A673 (cell line): ENCODE data around the gene CUEDC2. TPM values are rescaled to one million over a fixed set of nuclear protein-coding genes. Genes with fewer than 3 reads are reported as not detected.

Source experiments
- BruUV-seq: library from RNA; stranded (reverse); fragments of 400-500 nt; replicated peaks from 2 replicates; lab custom pipeline; 2021; lab: Mats Ljungman, UMichigan
- CTCF ChIA-PET: fragments of 300-600 bp; sonication (Branson Sonifier 250); formaldehyde crosslinking; loops from one replicate; lab custom pipeline; 2022; ENCODE audit warnings: antibody characterized with exemption; lab: Charles Lee
- POLR2A ChIA-PET: fragments of 300-600 bp; sonication (Branson Sonifier 250); formaldehyde crosslinking; loops from one replicate; lab custom pipeline; 2022; ENCODE audit warnings: antibody characterized with exemption; ENCODE audit not compliant: low non-redundant PET; lab: Charles Lee
- DNase-seq: peaks from one replicate; pipeline ENCODE4 v3.0.0-alpha.2; 2015; ENCODE audit warnings: low spot score
- H3K27ac ChIP-seq: fragments of 200-600 bp; sonication (generic); 2 replicates; pipeline ENCODE4 v1.5.1; 2016; ENCODE audit warnings: mixed run types, low read depth, mild to moderate bottlenecking, mixed read lengths, antibody characterized with exemption, low read length; ENCODE audit not compliant: poor library complexity, severe bottlenecking
- H3K27me3 ChIP-seq: fragments of 200-600 bp; sonication (generic); replicated peaks from 2 replicates; pipeline ENCODE4 v1.6.1; 2017; ENCODE audit warnings: mixed run types, low read depth, mild to moderate bottlenecking, mixed read lengths, antibody characterized with exemption, low read length; ENCODE audit not compliant: insufficient read depth, poor library complexity
- H3K36me3 ChIP-seq: fragments of 200-600 bp; sonication (generic); 2 replicates; pipeline ENCODE4 v1.6.1; 2016; ENCODE audit warnings: mixed run types, mild to moderate bottlenecking, mixed read lengths, antibody characterized with exemption, low read length; ENCODE audit not compliant: insufficient read depth, poor library complexity, severe bottlenecking
- H3K4me1 ChIP-seq: fragments of 200-600 bp; sonication (generic); 2 replicates; pipeline ENCODE4 v1.6.1; 2017; ENCODE audit warnings: mixed run types, mild to moderate bottlenecking, mixed read lengths, antibody characterized with exemption, low read length; ENCODE audit not compliant: insufficient read depth, poor library complexity, severe bottlenecking
- H3K4me3 ChIP-seq: fragments of 200-600 bp; sonication (generic); 2 replicates; pipeline ENCODE4 v1.5.1; 2016; ENCODE audit warnings: low read depth, mixed run types, mild to moderate bottlenecking, mixed read lengths, low read length; ENCODE audit not compliant: poor library complexity, severe bottlenecking
- H3K9me3 ChIP-seq: fragments of 200-600 bp; sonication (generic); 2 replicates; pipeline ENCODE4 v1.6.1; 2016; ENCODE audit warnings: mixed run types, low read depth, mild to moderate bottlenecking, mixed read lengths, antibody characterized with exemption, low read length; ENCODE audit not compliant: poor library complexity, severe bottlenecking
- EZH2 ChIP-seq: fragments of 200-600 bp; sonication (generic); IDR thresholded peaks from 2 replicates; pipeline ENCODE4 v1.6.1; 2017; ENCODE audit warnings: borderline replicate concordance, low read depth, mild to moderate bottlenecking, mixed read lengths, antibody characterized with exemption, low read length; ENCODE audit not compliant: poor library complexity, severe bottlenecking
- intact Hi-C: fragments of 100-400 bp; cut with micrococcal nuclease; formaldehyde crosslinking; loops from one replicate; pipeline ENCODE4 v1.10.0; 2022; ENCODE audit not compliant: unreplicated experiment
- total RNA-seq: library from RNA; stranded (reverse); gene quantifications from 2 replicates; pipeline ENCODE4 v1.2.3, GENCODE V29; 2021
- TF ChIP-seq, protein P1 (sequence below): fragments of 300-800, 200-600 bp; sonication (generic); conservative IDR thresholded peaks from 2 replicates; pipeline ENCODE4 v1.5.1; 2017; ENCODE audit warnings: low read depth, mild to moderate bottlenecking, antibody characterized with exemption, low read length, moderate library complexity, mixed read lengths

Gene CUEDC2
- total RNA-seq, 1 experiment from 2014 or later = 63.7 TPM

GRCh38 chr10:102381983-102382382, 50.4 kb downstream of the CUEDC2 start:
- DNase-seq = no peak
- peaks cover 22% of the 10 kb centered on the region for H3K36me3 ChIP-seq
- H3K27ac ChIP-seq = no peak overlapping the region
- no peaks in the 10 kb centered on the region for H3K27me3 ChIP-seq
- H3K4me1 ChIP-seq = no peaks in the 10 kb centered on the region
- TF ChIP-seq, protein P1, sequence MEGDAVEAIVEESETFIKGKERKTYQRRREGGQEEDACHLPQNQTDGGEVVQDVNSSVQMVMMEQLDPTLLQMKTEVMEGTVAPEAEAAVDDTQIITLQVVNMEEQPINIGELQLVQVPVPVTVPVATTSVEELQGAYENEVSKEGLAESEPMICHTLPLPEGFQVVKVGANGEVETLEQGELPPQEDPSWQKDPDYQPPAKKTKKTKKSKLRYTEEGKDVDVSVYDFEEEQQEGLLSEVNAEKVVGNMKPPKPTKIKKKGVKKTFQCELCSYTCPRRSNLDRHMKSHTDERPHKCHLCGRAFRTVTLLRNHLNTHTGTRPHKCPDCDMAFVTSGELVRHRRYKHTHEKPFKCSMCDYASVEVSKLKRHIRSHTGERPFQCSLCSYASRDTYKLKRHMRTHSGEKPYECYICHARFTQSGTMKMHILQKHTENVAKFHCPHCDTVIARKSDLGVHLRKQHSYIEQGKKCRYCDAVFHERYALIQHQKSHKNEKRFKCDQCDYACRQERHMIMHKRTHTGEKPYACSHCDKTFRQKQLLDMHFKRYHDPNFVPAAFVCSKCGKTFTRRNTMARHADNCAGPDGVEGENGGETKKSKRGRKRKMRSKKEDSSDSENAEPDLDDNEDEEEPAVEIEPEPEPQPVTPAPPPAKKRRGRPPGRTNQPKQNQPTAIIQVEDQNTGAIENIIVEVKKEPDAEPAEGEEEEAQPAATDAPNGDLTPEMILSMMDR = no peak
- no peak for TF ChIP-seq EZH2
- no peaks in the 10 kb centered on the region for H3K9me3 ChIP-seq
- POLR2A ChIA-PET = no interaction called here
- BruUV-seq = no TSS peak
- no peak overlapping the region for H3K4me3 ChIP-seq
- intact Hi-C loops = no loop called here
- CTCF ChIA-PET = interaction anchor here (0.7 kb wide), 1 partner anchor 81 kb away, joined by 4 read pairs; no protein-coding TSS in a partner anchor

DNA sequence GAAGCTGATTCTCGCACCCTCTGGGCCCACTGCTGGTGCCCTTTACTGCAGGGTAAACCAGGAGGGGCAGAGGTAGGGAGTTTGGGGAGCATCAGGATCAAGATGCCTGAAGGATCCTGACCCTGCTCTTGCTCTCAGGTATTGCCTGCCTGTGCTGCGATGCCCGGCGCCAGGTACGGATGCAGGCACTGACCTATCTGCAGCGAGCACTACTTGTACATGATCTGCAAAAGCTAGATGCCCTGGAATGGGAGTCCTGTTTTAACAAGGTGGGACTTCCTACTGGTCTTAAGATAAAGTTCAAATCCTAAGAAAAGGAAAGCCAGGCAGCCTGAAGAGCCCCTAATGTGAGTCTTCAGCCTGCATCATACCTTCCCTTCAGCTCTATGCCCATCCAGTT, 53.0 kb downstream of the CUEDC2 start:
- H3K27ac ChIP-seq = no peak overlapping the region
- no peak for DNase-seq
- no peak overlapping the region for H3K4me3 ChIP-seq
- intact Hi-C loops = no loop called here
- ChIA-PET POLR2A (interaction anchor here (0.6 kb wide), 1 partner anchor 82 kb away, joined by 4 read pairs; no protein-coding TSS in a partner anchor), CTCF (no interaction called here)
- no peak for TF ChIP-seq EZH2
- TF ChIP-seq, protein P1 = no peak
- no peaks in the 10 kb centered on the region for H3K9me3 ChIP-seq
- no peaks in the 10 kb centered on the region for H3K4me1 ChIP-seq
- BruUV-seq = no TSS peak
- peaks cover 29% of the 10 kb centered on the region for H3K36me3 ChIP-seq
- H3K27me3 ChIP-seq = no peaks in the 10 kb centered on the region

DNA sequence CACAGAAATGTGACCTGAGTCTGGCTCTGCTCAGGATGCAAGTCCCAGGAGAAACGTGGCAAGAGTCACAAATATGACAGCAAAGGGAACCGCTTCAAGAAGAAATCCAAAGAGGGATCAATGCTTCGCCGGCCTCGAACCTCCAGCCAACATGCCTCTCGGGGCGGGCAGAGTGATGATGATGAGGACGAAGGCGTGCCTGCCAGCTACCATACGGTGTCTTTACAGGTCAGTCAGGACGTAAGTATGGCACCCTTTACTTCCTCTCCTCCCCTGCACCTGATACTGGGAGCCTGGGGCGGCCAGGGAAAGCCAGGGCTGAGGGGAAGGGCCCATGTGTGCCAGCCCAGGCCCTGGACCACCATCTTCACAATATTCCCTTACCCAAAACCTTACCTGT, 55.5 kb downstream of the CUEDC2 start:
- H3K36me3 ChIP-seq = peaks cover 32% of the 10 kb centered on the region
- POLR2A ChIA-PET = no interaction called here
- CTCF ChIA-PET = no interaction called here

More for the DNA sequence above, 55.5 kb downstream of the CUEDC2 start:
- no peak for TF ChIP-seq EZH2
- TF ChIP-seq, protein P1 = no peak
- intact Hi-C loops = no loop called here
- no peak for DNase-seq
- Histone ChIP-seq H3K4me3 (no peak overlapping the region), H3K4me1 (no peaks in the 10 kb centered on the region), H3K27me3 (no peaks in the 10 kb centered on the region), H3K9me3 (no peaks in the 10 kb centered on the region), H3K27ac (no peak overlapping the region)
- no TSS peak for BruUV-seq
